ENCODE data around the gene ASIP. TPM values are rescaled to one million over a fixed set of nuclear protein-coding genes. Genes with fewer than 3 reads are reported as not detected.

The ASIP gene
- total and polyA plus RNA-seq, 2 experiments from 2014 or later = not detected

DNA sequence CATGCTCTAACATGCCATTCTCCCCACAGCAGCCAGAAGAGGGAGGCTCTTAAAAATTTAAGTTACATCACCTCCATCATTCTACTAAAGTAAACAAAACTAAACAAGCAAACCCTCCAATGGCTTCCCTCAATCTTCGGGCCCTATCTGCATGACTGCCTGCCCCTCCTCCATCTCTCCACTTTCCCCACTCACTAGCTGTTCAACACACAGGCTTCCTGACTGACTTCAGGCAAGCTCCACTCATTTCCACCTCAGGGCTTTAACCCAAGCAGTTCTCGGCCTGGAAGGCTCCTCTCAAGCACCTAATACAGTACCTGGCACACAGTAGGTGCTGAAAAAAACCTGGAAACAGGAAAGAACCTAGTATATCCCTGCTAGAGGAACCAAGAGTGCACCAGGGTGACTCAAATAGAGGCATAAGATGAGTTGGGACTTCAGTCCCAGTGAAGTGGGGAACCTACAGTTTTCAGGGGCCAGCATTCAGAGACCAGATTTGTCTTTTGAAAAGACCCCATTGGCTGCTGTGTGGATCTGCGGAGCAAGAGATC lies 59.1 kb downstream of the ASIP start (continued):
- TF ChIP-seq, protein P1, sequence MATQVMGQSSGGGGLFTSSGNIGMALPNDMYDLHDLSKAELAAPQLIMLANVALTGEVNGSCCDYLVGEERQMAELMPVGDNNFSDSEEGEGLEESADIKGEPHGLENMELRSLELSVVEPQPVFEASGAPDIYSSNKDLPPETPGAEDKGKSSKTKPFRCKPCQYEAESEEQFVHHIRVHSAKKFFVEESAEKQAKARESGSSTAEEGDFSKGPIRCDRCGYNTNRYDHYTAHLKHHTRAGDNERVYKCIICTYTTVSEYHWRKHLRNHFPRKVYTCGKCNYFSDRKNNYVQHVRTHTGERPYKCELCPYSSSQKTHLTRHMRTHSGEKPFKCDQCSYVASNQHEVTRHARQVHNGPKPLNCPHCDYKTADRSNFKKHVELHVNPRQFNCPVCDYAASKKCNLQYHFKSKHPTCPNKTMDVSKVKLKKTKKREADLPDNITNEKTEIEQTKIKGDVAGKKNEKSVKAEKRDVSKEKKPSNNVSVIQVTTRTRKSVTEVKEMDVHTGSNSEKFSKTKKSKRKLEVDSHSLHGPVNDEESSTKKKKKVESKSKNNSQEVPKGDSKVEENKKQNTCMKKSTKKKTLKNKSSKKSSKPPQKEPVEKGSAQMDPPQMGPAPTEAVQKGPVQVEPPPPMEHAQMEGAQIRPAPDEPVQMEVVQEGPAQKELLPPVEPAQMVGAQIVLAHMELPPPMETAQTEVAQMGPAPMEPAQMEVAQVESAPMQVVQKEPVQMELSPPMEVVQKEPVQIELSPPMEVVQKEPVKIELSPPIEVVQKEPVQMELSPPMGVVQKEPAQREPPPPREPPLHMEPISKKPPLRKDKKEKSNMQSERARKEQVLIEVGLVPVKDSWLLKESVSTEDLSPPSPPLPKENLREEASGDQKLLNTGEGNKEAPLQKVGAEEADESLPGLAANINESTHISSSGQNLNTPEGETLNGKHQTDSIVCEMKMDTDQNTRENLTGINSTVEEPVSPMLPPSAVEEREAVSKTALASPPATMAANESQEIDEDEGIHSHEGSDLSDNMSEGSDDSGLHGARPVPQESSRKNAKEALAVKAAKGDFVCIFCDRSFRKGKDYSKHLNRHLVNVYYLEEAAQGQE (IDR thresholded peaks at IDR 0.05; ENCODE audit: unreplicated experiment) = no peak
- TF ChIP-seq, protein P2, sequence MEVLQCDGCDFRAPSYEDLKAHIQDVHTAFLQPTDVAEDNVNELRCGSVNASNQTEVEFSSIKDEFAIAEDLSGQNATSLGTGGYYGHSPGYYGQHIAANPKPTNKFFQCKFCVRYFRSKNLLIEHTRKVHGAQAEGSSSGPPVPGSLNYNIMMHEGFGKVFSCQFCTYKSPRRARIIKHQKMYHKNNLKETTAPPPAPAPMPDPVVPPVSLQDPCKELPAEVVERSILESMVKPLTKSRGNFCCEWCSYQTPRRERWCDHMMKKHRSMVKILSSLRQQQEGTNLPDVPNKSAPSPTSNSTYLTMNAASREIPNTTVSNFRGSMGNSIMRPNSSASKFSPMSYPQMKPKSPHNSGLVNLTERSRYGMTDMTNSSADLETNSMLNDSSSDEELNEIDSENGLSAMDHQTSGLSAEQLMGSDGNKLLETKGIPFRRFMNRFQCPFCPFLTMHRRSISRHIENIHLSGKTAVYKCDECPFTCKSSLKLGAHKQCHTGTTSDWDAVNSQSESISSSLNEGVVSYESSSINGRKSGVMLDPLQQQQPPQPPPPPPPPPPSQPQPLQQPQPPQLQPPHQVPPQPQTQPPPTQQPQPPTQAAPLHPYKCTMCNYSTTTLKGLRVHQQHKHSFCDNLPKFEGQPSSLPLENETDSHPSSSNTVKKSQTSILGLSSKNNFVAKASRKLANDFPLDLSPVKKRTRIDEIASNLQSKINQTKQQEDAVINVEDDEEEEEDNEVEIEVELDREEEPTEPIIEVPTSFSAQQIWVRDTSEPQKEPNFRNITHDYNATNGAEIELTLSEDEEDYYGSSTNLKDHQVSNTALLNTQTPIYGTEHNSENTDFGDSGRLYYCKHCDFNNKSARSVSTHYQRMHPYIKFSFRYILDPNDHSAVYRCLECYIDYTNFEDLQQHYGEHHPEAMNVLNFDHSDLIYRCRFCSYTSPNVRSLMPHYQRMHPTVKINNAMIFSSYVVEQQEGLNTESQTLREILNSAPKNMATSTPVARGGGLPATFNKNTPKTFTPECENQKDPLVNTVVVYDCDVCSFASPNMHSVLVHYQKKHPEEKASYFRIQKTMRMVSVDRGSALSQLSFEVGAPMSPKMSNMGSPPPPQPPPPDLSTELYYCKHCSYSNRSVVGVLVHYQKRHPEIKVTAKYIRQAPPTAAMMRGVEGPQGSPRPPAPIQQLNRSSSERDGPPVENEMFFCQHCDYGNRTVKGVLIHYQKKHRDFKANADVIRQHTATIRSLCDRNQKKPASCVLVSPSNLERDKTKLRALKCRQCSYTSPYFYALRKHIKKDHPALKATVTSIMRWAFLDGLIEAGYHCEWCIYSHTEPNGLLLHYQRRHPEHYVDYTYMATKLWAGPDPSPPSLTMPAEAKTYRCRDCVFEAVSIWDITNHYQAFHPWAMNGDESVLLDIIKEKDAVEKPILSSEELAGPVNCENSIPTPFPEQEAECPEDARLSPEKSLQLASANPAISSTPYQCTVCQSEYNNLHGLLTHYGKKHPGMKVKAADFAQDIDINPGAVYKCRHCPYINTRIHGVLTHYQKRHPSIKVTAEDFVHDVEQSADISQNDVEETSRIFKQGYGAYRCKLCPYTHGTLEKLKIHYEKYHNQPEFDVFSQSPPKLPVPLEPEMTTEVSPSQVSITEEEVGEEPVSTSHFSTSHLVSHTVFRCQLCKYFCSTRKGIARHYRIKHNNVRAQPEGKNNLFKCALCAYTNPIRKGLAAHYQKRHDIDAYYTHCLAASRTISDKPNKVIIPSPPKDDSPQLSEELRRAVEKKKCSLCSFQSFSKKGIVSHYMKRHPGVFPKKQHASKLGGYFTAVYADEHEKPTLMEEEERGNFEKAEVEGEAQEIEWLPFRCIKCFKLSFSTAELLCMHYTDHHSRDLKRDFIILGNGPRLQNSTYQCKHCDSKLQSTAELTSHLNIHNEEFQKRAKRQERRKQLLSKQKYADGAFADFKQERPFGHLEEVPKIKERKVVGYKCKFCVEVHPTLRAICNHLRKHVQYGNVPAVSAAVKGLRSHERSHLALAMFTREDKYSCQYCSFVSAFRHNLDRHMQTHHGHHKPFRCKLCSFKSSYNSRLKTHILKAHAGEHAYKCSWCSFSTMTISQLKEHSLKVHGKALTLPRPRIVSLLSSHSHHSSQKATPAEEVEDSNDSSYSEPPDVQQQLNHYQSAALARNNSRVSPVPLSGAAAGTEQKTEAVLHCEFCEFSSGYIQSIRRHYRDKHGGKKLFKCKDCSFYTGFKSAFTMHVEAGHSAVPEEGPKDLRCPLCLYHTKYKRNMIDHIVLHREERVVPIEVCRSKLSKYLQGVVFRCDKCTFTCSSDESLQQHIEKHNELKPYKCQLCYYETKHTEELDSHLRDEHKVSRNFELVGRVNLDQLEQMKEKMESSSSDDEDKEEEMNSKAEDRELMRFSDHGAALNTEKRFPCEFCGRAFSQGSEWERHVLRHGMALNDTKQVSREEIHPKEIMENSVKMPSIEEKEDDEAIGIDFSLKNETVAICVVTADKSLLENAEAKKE (CRISPR knock-in tag; IDR thresholded peaks at IDR 0.05) = no peak
- TF ChIP-seq JUNB (IDR thresholded peaks at IDR 0.05; ENCODE audit: unreplicated experiment) (no peak), ZNF331 (CRISPR knock-in tag; IDR thresholded peaks at IDR 0.05; ENCODE audit: low read depth) (no peak)

Data from GM23338 (cell line).